ENCODE data around the gene EHD3.

DNA sequence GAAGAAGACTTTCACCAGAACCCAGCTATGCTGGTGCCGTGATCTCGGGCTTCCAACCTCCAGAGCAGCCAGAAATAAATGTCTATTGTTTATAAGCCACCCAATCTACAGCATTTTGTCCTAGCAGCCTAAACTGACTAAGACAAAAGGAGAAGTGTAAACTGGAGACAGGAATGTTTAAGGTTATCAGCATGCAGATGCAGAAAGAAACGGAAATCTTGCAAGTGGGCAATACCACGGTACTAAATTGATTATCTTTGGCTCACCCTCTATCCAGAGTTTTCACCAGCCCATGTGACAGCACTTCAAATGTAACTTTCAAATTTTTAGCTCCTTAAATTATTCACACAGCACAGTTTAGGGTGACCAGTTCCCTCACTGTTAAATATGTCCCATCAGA is 10.9 kb upstream of the EHD3 start:
- TF ChIP-seq KDM5A (IDR thresholded peaks at IDR 0.05; ENCODE audit: borderline replicate concordance, low read length), result no peak
- no peak for TF ChIP-seq CAMTA2 (CRISPR knock-in tag; IDR thresholded peaks at IDR 0.05; ENCODE audit: borderline replicate concordance)
- TF ChIP-seq, protein P1, sequence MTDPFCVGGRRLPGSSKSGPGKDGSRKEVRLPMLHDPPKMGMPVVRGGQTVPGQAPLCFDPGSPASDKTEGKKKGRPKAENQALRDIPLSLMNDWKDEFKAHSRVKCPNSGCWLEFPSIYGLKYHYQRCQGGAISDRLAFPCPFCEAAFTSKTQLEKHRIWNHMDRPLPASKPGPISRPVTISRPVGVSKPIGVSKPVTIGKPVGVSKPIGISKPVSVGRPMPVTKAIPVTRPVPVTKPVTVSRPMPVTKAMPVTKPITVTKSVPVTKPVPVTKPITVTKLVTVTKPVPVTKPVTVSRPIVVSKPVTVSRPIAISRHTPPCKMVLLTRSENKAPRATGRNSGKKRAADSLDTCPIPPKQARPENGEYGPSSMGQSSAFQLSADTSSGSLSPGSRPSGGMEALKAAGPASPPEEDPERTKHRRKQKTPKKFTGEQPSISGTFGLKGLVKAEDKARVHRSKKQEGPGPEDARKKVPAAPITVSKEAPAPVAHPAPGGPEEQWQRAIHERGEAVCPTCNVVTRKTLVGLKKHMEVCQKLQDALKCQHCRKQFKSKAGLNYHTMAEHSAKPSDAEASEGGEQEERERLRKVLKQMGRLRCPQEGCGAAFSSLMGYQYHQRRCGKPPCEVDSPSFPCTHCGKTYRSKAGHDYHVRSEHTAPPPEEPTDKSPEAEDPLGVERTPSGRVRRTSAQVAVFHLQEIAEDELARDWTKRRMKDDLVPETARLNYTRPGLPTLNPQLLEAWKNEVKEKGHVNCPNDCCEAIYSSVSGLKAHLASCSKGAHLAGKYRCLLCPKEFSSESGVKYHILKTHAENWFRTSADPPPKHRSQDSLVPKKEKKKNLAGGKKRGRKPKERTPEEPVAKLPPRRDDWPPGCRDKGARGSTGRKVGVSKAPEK (CRISPR knock-in tag; IDR thresholded peaks at IDR 0.05; ENCODE audit: borderline replicate concordance), result no peak
- TF ChIP-seq POLR2AphosphoS5 (IDR thresholded peaks at IDR 0.05; ENCODE audit: low read depth, low read length), result no peak
- TF ChIP-seq TCF12 (IDR thresholded peaks at IDR 0.05), result no peak
- no peak for TF ChIP-seq TCF12 (CRISPR knock-in tag; IDR thresholded peaks at IDR 0.05)
- no peak for TF ChIP-seq ZNF225 (CRISPR knock-in tag; IDR thresholded peaks at IDR 0.05)
- no peak for TF ChIP-seq POLR2A (IDR thresholded peaks at IDR 0.05; ENCODE audit: insufficient read depth in 1 of 2, low read depth in 2 of 2, low read length in 2 of 2)
- TF ChIP-seq, protein P2, sequence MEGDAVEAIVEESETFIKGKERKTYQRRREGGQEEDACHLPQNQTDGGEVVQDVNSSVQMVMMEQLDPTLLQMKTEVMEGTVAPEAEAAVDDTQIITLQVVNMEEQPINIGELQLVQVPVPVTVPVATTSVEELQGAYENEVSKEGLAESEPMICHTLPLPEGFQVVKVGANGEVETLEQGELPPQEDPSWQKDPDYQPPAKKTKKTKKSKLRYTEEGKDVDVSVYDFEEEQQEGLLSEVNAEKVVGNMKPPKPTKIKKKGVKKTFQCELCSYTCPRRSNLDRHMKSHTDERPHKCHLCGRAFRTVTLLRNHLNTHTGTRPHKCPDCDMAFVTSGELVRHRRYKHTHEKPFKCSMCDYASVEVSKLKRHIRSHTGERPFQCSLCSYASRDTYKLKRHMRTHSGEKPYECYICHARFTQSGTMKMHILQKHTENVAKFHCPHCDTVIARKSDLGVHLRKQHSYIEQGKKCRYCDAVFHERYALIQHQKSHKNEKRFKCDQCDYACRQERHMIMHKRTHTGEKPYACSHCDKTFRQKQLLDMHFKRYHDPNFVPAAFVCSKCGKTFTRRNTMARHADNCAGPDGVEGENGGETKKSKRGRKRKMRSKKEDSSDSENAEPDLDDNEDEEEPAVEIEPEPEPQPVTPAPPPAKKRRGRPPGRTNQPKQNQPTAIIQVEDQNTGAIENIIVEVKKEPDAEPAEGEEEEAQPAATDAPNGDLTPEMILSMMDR (CRISPR knock-in tag; IDR thresholded peaks at IDR 0.05), result no peak
- no peak for TF ChIP-seq ZNF367 (CRISPR knock-in tag; IDR thresholded peaks at IDR 0.05; ENCODE audit: borderline replicate concordance)
- TF ChIP-seq JUNB (CRISPR knock-in tag; IDR thresholded peaks at IDR 0.05; ENCODE audit: borderline replicate concordance), result no peak
- no peak for TF ChIP-seq POGZ (CRISPR knock-in tag; IDR thresholded peaks at IDR 0.05)
- TF ChIP-seq, protein P3, sequence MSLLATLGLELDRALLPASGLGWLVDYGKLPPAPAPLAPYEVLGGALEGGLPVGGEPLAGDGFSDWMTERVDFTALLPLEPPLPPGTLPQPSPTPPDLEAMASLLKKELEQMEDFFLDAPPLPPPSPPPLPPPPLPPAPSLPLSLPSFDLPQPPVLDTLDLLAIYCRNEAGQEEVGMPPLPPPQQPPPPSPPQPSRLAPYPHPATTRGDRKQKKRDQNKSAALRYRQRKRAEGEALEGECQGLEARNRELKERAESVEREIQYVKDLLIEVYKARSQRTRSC (CRISPR knock-in tag; IDR thresholded peaks at IDR 0.05; ENCODE audit: low read depth), result no peak
- TF ChIP-seq RXRA (CRISPR knock-in tag; IDR thresholded peaks at IDR 0.05), result no peak
- TF ChIP-seq, protein P4, sequence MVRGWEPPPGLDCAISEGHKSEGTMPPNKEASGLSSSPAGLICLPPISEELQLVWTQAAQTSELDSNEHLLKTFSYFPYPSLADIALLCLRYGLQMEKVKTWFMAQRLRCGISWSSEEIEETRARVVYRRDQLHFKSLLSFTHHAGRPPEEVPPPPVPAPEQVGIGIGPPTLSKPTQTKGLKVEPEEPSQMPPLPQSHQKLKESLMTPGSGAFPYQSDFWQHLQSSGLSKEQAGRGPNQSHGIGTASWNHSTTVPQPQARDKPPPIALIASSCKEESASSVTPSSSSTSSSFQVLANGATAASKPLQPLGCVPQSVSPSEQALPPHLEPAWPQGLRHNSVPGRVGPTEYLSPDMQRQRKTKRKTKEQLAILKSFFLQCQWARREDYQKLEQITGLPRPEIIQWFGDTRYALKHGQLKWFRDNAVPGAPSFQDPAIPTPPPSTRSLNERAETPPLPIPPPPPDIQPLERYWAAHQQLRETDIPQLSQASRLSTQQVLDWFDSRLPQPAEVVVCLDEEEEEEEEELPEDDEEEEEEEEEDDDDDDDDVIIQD (CRISPR knock-in tag; IDR thresholded peaks at IDR 0.05; ENCODE audit: low read depth), result no peak

Data from HepG2 (cell line).